Osteocyte (in vitro differentiated cells): Measurements from ENCODE around the gene NCOA5. TPM values are rescaled to one million over a fixed set of nuclear protein-coding genes. Genes with fewer than 3 reads are reported as not detected.

Source experiments
- DNase-seq: peaks from one replicate; pipeline ENCODE4 v3.0.0; 2021; ENCODE audit warnings: mixed read lengths; ENCODE audit not compliant: unreplicated experiment; ENCODE audit errors: extremely low spot score
- H3K27ac Mint-ChIP-seq: one replicate; pipeline ENCODE4 v1.8.0; 2021; ENCODE audit warnings: mild to moderate bottlenecking, mixed read lengths; ENCODE audit not compliant: unreplicated experiment
- H3K27me3 Mint-ChIP-seq: one replicate; pipeline ENCODE4 v1.8.0; 2021; ENCODE audit warnings: mixed read lengths; ENCODE audit not compliant: unreplicated experiment
- H3K36me3 Mint-ChIP-seq: one replicate; pipeline ENCODE4 v1.8.0; 2021; ENCODE audit warnings: mixed read lengths; ENCODE audit not compliant: unreplicated experiment
- H3K4me1 Mint-ChIP-seq: one replicate; pipeline ENCODE4 v1.8.0; 2021; ENCODE audit warnings: mixed read lengths; ENCODE audit not compliant: unreplicated experiment
- H3K4me3 Mint-ChIP-seq: one replicate; pipeline ENCODE4 v1.8.0; 2021; ENCODE audit warnings: mild to moderate bottlenecking, moderate library complexity, mixed read lengths; ENCODE audit not compliant: unreplicated experiment
- H3K9me3 Mint-ChIP-seq: one replicate; pipeline ENCODE4 v1.8.0; 2021; ENCODE audit warnings: mixed read lengths; ENCODE audit not compliant: unreplicated experiment
- CTCF ChIP-seq: fragments of 200-600 bp; sonication (generic); IDR thresholded peaks from 2 replicates; pipeline ENCODE4 v1.5.0; 2021; ENCODE audit warnings: antibody characterized with exemption, mild to moderate bottlenecking, moderate library complexity
- total RNA-seq: library from RNA; stranded (reverse); gene quantifications from 2 replicates; pipeline ENCODE4 v1.2.1, GENCODE V29; 2021

The NCOA5 gene
- total RNA-seq, 1 donor from 2014 or later, result 39.0 TPM

- TF ChIP-seq CTCF, result no peak
- no peaks in the 10 kb centered on the region for H3K9me3 Mint-ChIP-seq
- DNase-seq, result no peak
- H3K27ac Mint-ChIP-seq, result no peak overlapping the region
- H3K27me3 Mint-ChIP-seq, result peaks cover 28% of the 10 kb centered on the region
- H3K4me3 Mint-ChIP-seq, result no peak overlapping the region
- H3K36me3 Mint-ChIP-seq, result no peaks in the 10 kb centered on the region
- H3K4me1 Mint-ChIP-seq, result no peaks in the 10 kb centered on the region
Measured at GRCh38 chr20:46123482-46124245, 33.9 kb upstream of the NCOA5 start.

DNA sequence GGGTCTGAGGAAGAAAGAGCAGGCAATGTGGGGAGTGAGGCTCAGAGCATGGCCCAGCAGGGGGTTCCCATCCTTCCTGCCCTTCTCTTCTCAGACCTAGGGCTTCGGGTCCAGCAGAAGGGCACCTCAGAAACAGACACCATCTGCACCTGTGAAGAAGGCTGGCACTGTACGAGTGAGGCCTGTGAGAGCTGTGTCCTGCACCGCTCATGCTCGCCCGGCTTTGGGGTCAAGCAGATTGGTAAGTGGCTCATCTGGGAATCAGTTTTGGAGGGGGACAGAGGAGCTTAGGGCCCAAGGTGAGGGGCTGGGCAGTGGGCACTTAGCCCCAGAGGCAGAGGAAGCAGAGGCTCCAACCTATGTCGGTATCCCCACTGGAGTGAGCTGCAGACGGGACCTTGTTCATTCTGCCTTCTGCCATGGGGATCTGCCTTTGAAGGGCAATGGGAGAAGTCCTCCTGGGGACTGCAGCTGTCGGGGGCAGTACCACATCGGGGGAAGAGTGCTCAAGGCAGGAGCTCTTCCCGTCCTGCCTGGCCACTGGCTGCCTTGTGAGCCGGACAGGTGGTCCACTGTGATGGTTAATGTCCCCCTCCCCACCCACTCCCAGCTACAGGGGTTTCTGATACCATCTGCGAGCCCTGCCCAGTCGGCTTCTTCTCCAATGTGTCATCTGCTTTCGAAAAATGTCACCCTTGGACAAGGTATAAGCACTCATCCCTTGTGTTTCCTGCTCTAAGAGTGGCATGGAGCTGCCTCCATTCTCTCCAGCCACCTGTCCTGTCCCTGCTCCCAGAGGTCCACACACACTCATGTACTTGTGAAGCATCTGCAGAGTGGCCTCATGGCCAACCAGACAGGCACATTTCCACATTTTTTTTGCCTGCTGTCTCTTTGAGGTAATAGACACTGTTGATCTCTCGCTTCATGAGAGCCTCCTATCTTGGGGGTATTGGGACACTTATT lies 33.0 kb upstream of the NCOA5 start:
- Mint-ChIP-seq H3K4me3 (no peak overlapping the region), H3K36me3 (no peaks in the 10 kb centered on the region), H3K27ac (no peak overlapping the region), H3K9me3 (no peaks in the 10 kb centered on the region), H3K4me1 (peaks cover 4% of the 10 kb centered on the region), H3K27me3 (peaks cover 25% of the 10 kb centered on the region)
- TF ChIP-seq CTCF, result no peak
- no peak for DNase-seq

- no peak for DNase-seq
Measured at GRCh38 chr20:46122071-46122470, 32.3 kb upstream of the NCOA5 start.

GRCh38 chr20:46121184-46121930 lies 31.6 kb upstream of the NCOA5 start:
- no peak overlapping the region for H3K27ac Mint-ChIP-seq
- H3K4me3 Mint-ChIP-seq, result no peak overlapping the region
- peaks cover 7% of the 10 kb centered on the region for H3K4me1 Mint-ChIP-seq
- H3K9me3 Mint-ChIP-seq, result no peaks in the 10 kb centered on the region
- no peak for TF ChIP-seq CTCF
- no peak for DNase-seq
- peaks cover 19% of the 10 kb centered on the region for H3K27me3 Mint-ChIP-seq
- H3K36me3 Mint-ChIP-seq, result no peaks in the 10 kb centered on the region

More at GRCh38 chr20:46122071-46122470, 32.3 kb upstream of the NCOA5 start:
- H3K4me3 Mint-ChIP-seq, result no peak overlapping the region
- no peak for TF ChIP-seq CTCF
- peaks cover 7% of the 10 kb centered on the region for H3K4me1 Mint-ChIP-seq
- H3K36me3 Mint-ChIP-seq, result no peaks in the 10 kb centered on the region
- H3K27me3 Mint-ChIP-seq, result peaks cover 24% of the 10 kb centered on the region
- no peak overlapping the region for H3K27ac Mint-ChIP-seq
- H3K9me3 Mint-ChIP-seq, result no peaks in the 10 kb centered on the region
